Heart left ventricle (tissue), 16 donors: ENCODE measurements around the gene CELF2. TPM values are rescaled to one million over a fixed set of nuclear protein-coding genes. Genes with fewer than 3 reads are reported as not detected.
A peak's percentile ranks its signal among the peaks of the same experiment; 100 is the strongest.

Experiments used
- ATAC-seq, 4 donors: fragments of 200-7000 bp; cut with Tn5 transposase; one replicate each; pipeline ENCODE4 v1.9.1; 2020 to 2022; ENCODE audit warnings: moderate library complexity in 4 of 4, mild to moderate bottlenecking in 3 of 4, moderate number of reproducible peaks in 1 of 4
- DNase-seq, 5 donors: peaks; one replicate each; pipeline ENCODE4 v3.0.0-alpha.2; 2020
- H3K27ac ChIP-seq, 12 donors: fragments of 200-600 bp; sonication (generic) in 4 of 12; one replicate each; pipeline versions ENCODE4 v1.5.0 to v1.8.0; 2016 to 2022; ENCODE audit warnings: mild to moderate bottlenecking in 2 of 12
- H3K27me3 ChIP-seq, 9 donors: fragments of 200-600 bp; sonication (generic) in 2 of 9; one replicate each; pipeline versions ENCODE4 v1.5.1 to v1.8.0; 2016 to 2022; ENCODE audit warnings: mild to moderate bottlenecking in 3 of 9
- H3K36me3 ChIP-seq, 9 donors: fragments of 200-600 bp; sonication (generic) in 2 of 9; one replicate each; pipeline versions ENCODE4 v1.5.0 to v1.8.0; 2018 to 2022; ENCODE audit warnings: mild to moderate bottlenecking in 2 of 9
- H3K4me1 ChIP-seq, 12 donors: fragments of 200-600 bp; sonication (generic) in 4 of 12; one replicate each; pipeline versions ENCODE4 v1.5.0 to v1.8.0; 2016 to 2022; ENCODE audit warnings: mild to moderate bottlenecking in 3 of 12
- H3K4me3 ChIP-seq, 12 donors: fragments of 200-600 bp; sonication (generic) in 4 of 12; one replicate each; pipeline versions ENCODE4 v1.5.0 to v1.8.0; 2017 to 2022; ENCODE audit warnings: mild to moderate bottlenecking in 9 of 12, moderate library complexity in 4 of 12
- H3K9me3 ChIP-seq, 12 donors: fragments of 200-600 bp; sonication (generic) in 4 of 12; one replicate each; pipeline versions ENCODE4 v1.5.0 to v1.8.0; 2016 to 2022; ENCODE audit warnings: mild to moderate bottlenecking in 1 of 12
- CTCF ChIP-seq, 12 donors: fragments of 200-600 bp; sonication (generic) in 4 of 12; IDR thresholded peaks; one replicate each; pipeline versions ENCODE4 v1.5.0 to v1.8.0; 2018 to 2022; ENCODE audit warnings: antibody characterized with exemption in 12 of 12, mild to moderate bottlenecking in 5 of 12
- POLR2A ChIP-seq, 2 donors: fragments of 450-650 bp; IDR thresholded peaks; one replicate each; pipeline ENCODE4 v1.6.1; 2017; ENCODE audit warnings: antibody characterized with exemption in 2 of 2, mild to moderate bottlenecking in 2 of 2, moderate library complexity in 2 of 2
- WGBS, 4 donors: extraction: QIAGEN DNeasy Blood & Tissue Kit in 2 of 4; methylation state at CpG; one replicate each; pipeline versions ENCODE4 v1.1.5 to v1.1.7; 2013 to 2018; 5-methylcytosine and 5-hydroxymethylcytosine counted together
- intact Hi-C, 10 donors: fragments of 100-400 bp; cut with DNase I; formaldehyde crosslinking; loops; one replicate each; pipeline versions ENCODE4 v1.11.1 to v1.14.2; 2022
- polyA plus RNA-seq, 2 donors: library from polyadenylated mRNA; stranded (reverse); fragments of 200-250 nt; gene quantifications; one replicate each; pipeline ENCODE4 v1.2.3, GENCODE V29; 2013
- total RNA-seq, 9 donors: library from RNA; depleted of rRNA in 2 of 9; stranded (reverse); fragments of >200 nt in 2 of 9; fragmentation: NEBNext Ultra II Directional in 3 of 9; extraction: Animal tissue kit (Norgen Biotek cat#: 25700) in 3 of 9; gene quantifications; one replicate each; pipeline versions ENCODE4 v1.1.0 to v1.2.4, GENCODE V29; 2016 to 2023
- donor health status: ischemic (EF 13 %, LVEDD 7.1; RV severe dilation, severe dysfunction).
- donor health status: healthy with polysubstance abuse.
- donor health status: DM: no; HTN: yes; CAD: no.
- donor health status: DM: no; HTN: no; CAD: no.
- donor health status: ischemic (EF 25% LVEDD 6.9; RV normal size, moderate dysfunction).
- donor health status: ischemic (EF 25% LVEDD 5.7; RV mildly dilated, moderate dysfunction).
- donor health status: healthy.
- donor health status: DM: yes; HTN: yes; CAD: no.
- donor health status: ischemic (EF 35%, LVEDD 5.7; RV mildly dilated, moderate dysfunction).
- donor health status: nonischemic (EF 11% LVEDD 7.7; RV severe dilation, severe dysfunction).
- donor health status: DM: yes; HTN: yes; CAD: no.
- donor health status: PGD.
- donor health status: ischemic (EF 29% LVEDD 5.4; RV normal size, mild dysfunction).
- donor health status: nonischemic (EF 23%, LVEDD 6.1; RV moderate dilation, normal function).

Gene CELF2
- total and polyA plus RNA-seq, 11 donors, result 14.2 to 103 (median 67.1) TPM

DNA sequence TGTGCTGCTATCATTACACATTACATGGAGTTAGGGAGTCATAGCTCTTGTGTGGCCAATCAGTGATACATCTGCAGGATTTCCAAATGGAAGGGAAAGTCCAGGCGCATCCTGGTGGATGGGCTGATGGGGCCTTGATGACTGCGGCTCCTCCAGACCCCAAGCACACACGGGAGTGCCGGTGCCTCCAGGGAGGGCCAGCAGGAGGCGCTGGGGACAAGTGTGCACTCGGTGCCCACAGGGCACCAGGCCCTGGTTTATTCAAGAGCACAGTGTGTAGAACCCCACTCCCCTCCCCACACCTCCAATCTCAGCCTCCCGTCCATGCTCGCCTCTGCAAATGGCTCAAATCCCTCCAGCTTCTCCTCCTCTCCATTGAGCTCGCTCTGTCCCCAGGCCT lies 349.8 kb downstream of the CELF2 start:
- no peak for ATAC-seq
- H3K9me3 ChIP-seq, result peaks cover 0 to 7% (median 0%) of the 10 kb centered on the region in 12 donors
- H3K27ac ChIP-seq, result no peak overlapping the region
- H3K36me3 ChIP-seq, result no peaks in the 10 kb centered on the region
- no peak for TF ChIP-seq POLR2A (IDR thresholded peaks at IDR 0.05)
- no peak for TF ChIP-seq CTCF (IDR thresholded peaks at IDR 0.05)
- no peak for DNase-seq
- no peak overlapping the region for H3K4me3 ChIP-seq
- H3K4me1 ChIP-seq, result no peaks in the 10 kb centered on the region
- intact Hi-C loops, result no loop called here
- no peaks in the 10 kb centered on the region for H3K27me3 ChIP-seq
- WGBS, 4 donors, result 93 to 95% (median 94%) methylated on average over 9 of the region's 9 CpGs

GRCh38 chr10:11373717-11374171 lies 356.1 kb downstream of the CELF2 start:
- ATAC-seq, result no peak
- DNase-seq, result no peak
- Histone ChIP-seq H3K9me3 (no peaks in the 10 kb centered on the region), H3K4me1 (peaks cover 0 to 5% (median 0%) of the 10 kb centered on the region in 12 donors), H3K27ac (no peak overlapping the region), H3K4me3 (no peak overlapping the region), H3K36me3 (no peaks in the 10 kb centered on the region), H3K27me3 (no peaks in the 10 kb centered on the region)
- WGBS, 4 donors, result 74 to 83% (median 79%) methylated on average over 11 of the region's 11 CpGs
- intact Hi-C loops, result no loop called here
- no peak for TF ChIP-seq CTCF (IDR thresholded peaks at IDR 0.05)
- TF ChIP-seq POLR2A (IDR thresholded peaks at IDR 0.05), result no peak

DNA sequence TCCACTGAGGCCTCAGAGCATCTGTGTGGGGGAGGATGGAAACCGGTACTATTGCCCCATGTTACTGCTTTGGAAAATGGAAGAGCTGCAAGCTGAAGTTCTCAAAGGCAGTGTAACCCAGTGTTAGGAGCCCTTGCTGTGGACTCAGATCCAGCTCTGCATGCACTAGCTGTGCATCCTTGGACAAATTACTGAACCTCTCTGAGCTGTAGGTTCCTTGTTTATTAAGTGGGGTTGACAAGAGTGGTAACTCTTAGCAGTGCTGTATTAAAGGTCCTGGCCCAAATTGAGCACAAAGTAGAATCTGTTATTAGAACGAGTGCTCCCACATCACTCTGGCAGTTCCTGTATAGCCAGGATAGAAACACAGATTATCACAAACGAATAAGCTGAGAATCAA lies 359.6 kb downstream of the CELF2 start:
- intact Hi-C loops, result no loop called here
- Histone ChIP-seq H3K27me3 (no peaks in the 10 kb centered on the region), H3K4me3 (no peak overlapping the region), H3K27ac (no peak overlapping the region), H3K4me1 (peaks cover 0 to 11% (median 0%) of the 10 kb centered on the region in 12 donors), H3K9me3 (no peaks in the 10 kb centered on the region), H3K36me3 (no peaks in the 10 kb centered on the region)
- no peak for ATAC-seq
- no peak for DNase-seq
- 82 to 93% (median 90%) methylated on average over 3 of the region's 3 CpGs for WGBS, 4 donors
- TF ChIP-seq POLR2A (IDR thresholded peaks at IDR 0.05) (no peak), CTCF (IDR thresholded peaks at IDR 0.05) (no peak)

GRCh38 chr10:11378835-11379234 lies 361.2 kb downstream of the CELF2 start:
- Histone ChIP-seq H3K27ac (no peak overlapping the region), H3K9me3 (no peaks in the 10 kb centered on the region), H3K4me3 (no peak overlapping the region), H3K36me3 (no peaks in the 10 kb centered on the region), H3K27me3 (no peaks in the 10 kb centered on the region), H3K4me1 (peaks cover 0 to 11% (median 0%) of the 10 kb centered on the region in 12 donors)
- peak in 2 of 4 donors; percentile 41 to 72 for ATAC-seq
- TF ChIP-seq CTCF (IDR thresholded peaks at IDR 0.05) (no peak), POLR2A (IDR thresholded peaks at IDR 0.05) (no peak)
- 44 to 70% (median 57%) methylated on average over 5 to 6 of the region's 6 CpGs for WGBS, 4 donors
- intact Hi-C loops, result no loop called here
- DNase-seq, result peak in 4 of 5 donors; percentile 33 to 54 (median 40)
